Measurements from ENCODE around the gene LRP1B. TPM values are rescaled to one million over a fixed set of nuclear protein-coding genes. Genes with fewer than 3 reads are reported as not detected.

The LRP1B gene
- total and polyA plus RNA-seq, 2 of the 8 experiments (the other 6 are each of a cell fraction or from before 2014, with no cell fraction given): 0.03 TPM; not detected in 1

- H3K56ac ChIP-seq (replicated peaks; ENCODE audit: insufficient read length, low read depth, low read length): no peak overlapping the region
- H3K18ac ChIP-seq (ENCODE audit: extremely low read depth, low read length): no peak overlapping the region
- FAIRE-seq (no peak), DNase-seq (ENCODE audit: low read depth in 1 of 2, low spot score in 2 of 2) (no peak)
- TF ChIP-seq CHD2 (IDR thresholded peaks at IDR 0.05; ENCODE audit: low read length) (no peak), SRF (IDR thresholded peaks at IDR 0.05; ENCODE audit: low read depth, low read length) (no peak), RXRA (IDR thresholded peaks at IDR 0.05; ENCODE audit: insufficient read depth, low read depth, low read length) (no peak), HDAC2 (IDR thresholded peaks at IDR 0.05; ENCODE audit: borderline replicate concordance in 1 of 2, low read depth in 2 of 2, low read length in 2 of 2) (no peak), TAF7 (optimal IDR thresholded peaks at IDR 0.05; ENCODE audit: borderline replicate concordance, low read depth, low read length) (no peak), BRCA1 (IDR thresholded peaks at IDR 0.05; ENCODE audit: low read depth, low read length) (no peak), EGR1 (IDR thresholded peaks at IDR 0.05; ENCODE audit: borderline replicate concordance, low read depth, low read length) (no peak), NRF1 (IDR thresholded peaks at IDR 0.05; ENCODE audit: low read depth, low read length) (no peak), ZNF274 (IDR thresholded peaks at IDR 0.05; ENCODE audit: borderline replicate concordance, extremely low read depth, low read length) (no peak), FOSL1 (IDR thresholded peaks at IDR 0.05; ENCODE audit: insufficient read depth, low read depth, low read length) (no peak), RNF2 (IDR thresholded peaks at IDR 0.05; ENCODE audit: borderline replicate concordance, low read depth, low read length, missing control alignments, poor library complexity, severe bottlenecking) (no peak), EZH2 (IDR thresholded peaks at IDR 0.05; ENCODE audit: low read depth, low read length, severe bottlenecking) (no peak), SP4 (IDR thresholded peaks at IDR 0.05; ENCODE audit: low read length) (no peak), POLR2A (IDR thresholded peaks at IDR 0.05; ENCODE audit: control extremely low read depth in 1 of 2, low read depth in 2 of 2, low read length in 2 of 2) (no peak)
- TF ChIP-seq, protein P1, sequence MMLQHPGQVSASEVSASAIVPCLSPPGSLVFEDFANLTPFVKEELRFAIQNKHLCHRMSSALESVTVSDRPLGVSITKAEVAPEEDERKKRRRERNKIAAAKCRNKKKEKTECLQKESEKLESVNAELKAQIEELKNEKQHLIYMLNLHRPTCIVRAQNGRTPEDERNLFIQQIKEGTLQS (IDR thresholded peaks at IDR 0.05; ENCODE audit: insufficient read depth, low read depth, low read length): no peak
- H3K4me2 ChIP-seq (ENCODE audit: insufficient read depth in 1 of 2, low read depth in 2 of 2, low read length in 2 of 2): no peak overlapping the region
- H3K23ac ChIP-seq (ENCODE audit: insufficient read length): no peak overlapping the region
- H3K36me3 ChIP-seq (ENCODE audit: control insufficient read depth in 2 of 4, insufficient read depth in 4 of 4, low read length in 3 of 4): no peaks in the 10 kb centered on the region
- no peak overlapping the region for H2AFZ ChIP-seq (ENCODE audit: low read length)
- no peak overlapping the region for H2BK120ac ChIP-seq (replicated peaks; ENCODE audit: low read depth, low read length)
- H3K9me3 ChIP-seq (ENCODE audit: insufficient read depth in 2 of 2, low read depth in 1 of 2, low read length in 1 of 2): no peaks in the 10 kb centered on the region
- no peak overlapping the region for H3K4me3 ChIP-seq (ENCODE audit: extremely low read depth in 1 of 4, insufficient read depth in 2 of 4, low read depth in 3 of 4, low read length in 4 of 4)
- H3K4me1 ChIP-seq (replicated peaks in 1 of 4; ENCODE audit: control insufficient read depth in 3 of 4, insufficient read depth in 4 of 4, low read length in 3 of 4): no peaks in the 10 kb centered on the region
- no peak overlapping the region for H3K27ac ChIP-seq (ENCODE audit: low read depth, low read length)
- H3K14ac ChIP-seq (ENCODE audit: insufficient read length): no peak overlapping the region
- no peak overlapping the region for H2BK15ac ChIP-seq (ENCODE audit: low read length)
- no peaks in the 10 kb centered on the region for H3K79me2 ChIP-seq (ENCODE audit: control insufficient read depth in 1 of 2, insufficient read depth in 2 of 2, low read length in 2 of 2)
- H2BK20ac ChIP-seq (ENCODE audit: low read length): no peak overlapping the region
- no peak overlapping the region for H3K9ac ChIP-seq (replicated peaks in 1 of 4; ENCODE audit: extremely low read depth in 1 of 4, low read depth in 3 of 4, low read length in 3 of 4)
- no peak overlapping the region for H3K4ac ChIP-seq (replicated peaks; ENCODE audit: insufficient read length, low read depth, low read length)
- no peaks in the 10 kb centered on the region for H3K27me3 ChIP-seq (replicated peaks in 1 of 4; ENCODE audit: control insufficient read depth in 3 of 4, extremely low read depth in 1 of 4, insufficient read depth in 3 of 4, low read length in 3 of 4)
- H2BK5ac ChIP-seq (ENCODE audit: low read depth, low read length): no peak overlapping the region
- no peak overlapping the region for H4K91ac ChIP-seq (replicated peaks; ENCODE audit: insufficient read length, low read length)
- no peak overlapping the region for H4K5ac ChIP-seq (ENCODE audit: insufficient read length, low read depth, low read length)
- CTCF ChIA-PET (ENCODE audit: partially characterized antibody): no interaction called here
- no peak overlapping the region for H4K8ac ChIP-seq (ENCODE audit: extremely low read depth, insufficient read depth, low read length)
- H2AK5ac ChIP-seq (ENCODE audit: low read depth, low read length): no peak overlapping the region
- H3K79me1 ChIP-seq (ENCODE audit: low read depth, low read length): no peaks in the 10 kb centered on the region
- no peaks in the 10 kb centered on the region for H3K23me2 ChIP-seq (ENCODE audit: low read depth, low read length)
- no peaks in the 10 kb centered on the region for H4K20me1 ChIP-seq (replicated peaks in 1 of 2; ENCODE audit: control insufficient read depth in 1 of 2, insufficient read depth in 2 of 2, low read length in 2 of 2)
- POLR2A ChIA-PET (ENCODE audit: partially characterized antibody): no interaction called here
- WGBS, 2 experiments (ENCODE audit: extremely low coverage in 1 of 2, insufficient coverage in 1 of 2, insufficient read length in 1 of 2, insufficient replicate concordance in 2 of 2, low coverage in 1 of 2, low lambda C conversion rate in 2 of 2, missing lambda C conversion rate in 1 of 2): 97% methylated on average over 2 of the region's 2 CpGs; no CpG with 5 or more reads in 1 of the 2 experiments
- no peak overlapping the region for H2BK12ac ChIP-seq (ENCODE audit: low read depth, low read length)
These were observed 1624.2 kb downstream of the LRP1B start for GRCh38 chr2:140506606-140507005.

All from H1 (cell line).